GM12872 (cell line): ENCODE data around the gene PSMG4.

ENCODE experiments used
- TF ChIP-seq, protein P1 (sequence below): IDR thresholded peaks from 3 replicates; pipeline ENCODE4 v1.5.1; 2011; ENCODE audit warnings: low read depth, mild to moderate bottlenecking, low read length, moderate library complexity; ENCODE audit not compliant: insufficient read depth

The PSMG4 gene

DNA sequence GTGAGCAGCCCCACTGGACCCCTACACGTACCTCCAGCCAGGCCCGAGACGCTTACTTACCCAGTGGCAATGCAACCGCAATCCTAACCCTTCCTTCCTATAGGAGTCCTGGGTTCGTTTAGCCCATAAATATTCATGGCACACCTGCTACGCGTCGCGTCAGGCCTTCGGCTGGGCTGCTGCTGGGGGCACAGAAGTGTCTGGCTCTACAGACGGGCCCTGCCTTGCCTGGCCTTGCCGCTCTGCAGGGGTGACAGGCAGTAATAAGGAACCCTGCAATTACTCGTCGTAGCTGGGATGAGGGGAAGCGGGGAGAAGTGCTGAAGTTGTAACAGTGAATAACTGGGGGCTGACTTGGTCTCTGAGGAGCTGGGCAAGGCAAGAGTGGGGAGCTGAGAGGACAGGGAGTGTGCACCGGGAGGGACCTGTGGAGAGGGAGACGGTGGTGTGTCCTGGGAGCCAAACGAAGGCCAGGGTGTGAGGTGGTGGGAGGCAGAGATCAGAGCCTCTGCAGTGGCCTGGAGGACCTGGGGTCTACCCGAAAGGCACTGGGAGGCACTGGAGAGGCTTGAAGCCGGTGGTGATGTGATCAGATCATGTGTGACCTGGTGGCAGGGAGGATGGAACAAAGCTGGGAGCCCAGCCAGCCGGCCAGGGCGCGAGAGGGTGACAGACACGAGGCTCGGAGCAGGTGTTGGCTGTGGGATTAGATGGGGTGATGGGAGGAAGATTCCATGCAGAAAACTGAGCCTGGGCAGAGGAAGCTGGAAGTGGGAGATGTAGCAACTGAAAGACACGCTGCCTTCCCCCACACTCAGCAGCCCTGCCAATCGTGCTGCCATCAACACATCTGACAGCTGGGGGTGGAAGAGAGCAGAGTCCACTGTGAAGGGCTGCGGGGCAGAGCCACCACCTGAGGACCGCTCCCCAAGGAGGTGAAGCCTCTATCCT is 36.4 kb downstream of the PSMG4 start:
- TF ChIP-seq, protein P1, sequence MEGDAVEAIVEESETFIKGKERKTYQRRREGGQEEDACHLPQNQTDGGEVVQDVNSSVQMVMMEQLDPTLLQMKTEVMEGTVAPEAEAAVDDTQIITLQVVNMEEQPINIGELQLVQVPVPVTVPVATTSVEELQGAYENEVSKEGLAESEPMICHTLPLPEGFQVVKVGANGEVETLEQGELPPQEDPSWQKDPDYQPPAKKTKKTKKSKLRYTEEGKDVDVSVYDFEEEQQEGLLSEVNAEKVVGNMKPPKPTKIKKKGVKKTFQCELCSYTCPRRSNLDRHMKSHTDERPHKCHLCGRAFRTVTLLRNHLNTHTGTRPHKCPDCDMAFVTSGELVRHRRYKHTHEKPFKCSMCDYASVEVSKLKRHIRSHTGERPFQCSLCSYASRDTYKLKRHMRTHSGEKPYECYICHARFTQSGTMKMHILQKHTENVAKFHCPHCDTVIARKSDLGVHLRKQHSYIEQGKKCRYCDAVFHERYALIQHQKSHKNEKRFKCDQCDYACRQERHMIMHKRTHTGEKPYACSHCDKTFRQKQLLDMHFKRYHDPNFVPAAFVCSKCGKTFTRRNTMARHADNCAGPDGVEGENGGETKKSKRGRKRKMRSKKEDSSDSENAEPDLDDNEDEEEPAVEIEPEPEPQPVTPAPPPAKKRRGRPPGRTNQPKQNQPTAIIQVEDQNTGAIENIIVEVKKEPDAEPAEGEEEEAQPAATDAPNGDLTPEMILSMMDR: no peak

DNA sequence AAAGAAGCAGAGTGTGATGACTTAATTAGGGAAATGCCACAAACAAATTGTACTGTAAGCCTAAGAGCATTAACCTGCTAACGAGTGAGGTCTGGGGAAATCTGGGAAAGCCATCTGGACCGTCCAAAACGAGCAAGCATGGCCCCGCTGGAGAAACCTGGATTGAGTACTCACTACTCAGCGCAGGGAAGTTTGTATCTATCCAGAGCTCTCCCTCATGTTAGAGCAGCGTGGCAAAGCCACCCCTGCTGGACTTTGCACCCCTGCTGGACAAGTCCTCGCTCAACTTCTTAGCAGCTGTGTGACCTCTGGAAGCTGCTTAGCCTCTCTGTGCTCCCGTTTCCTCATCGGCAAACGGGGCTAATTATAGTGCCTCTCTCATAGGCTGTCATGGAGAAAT is 37.3 kb downstream of the PSMG4 start:
- TF ChIP-seq, protein P1: no peak

- TF ChIP-seq, protein P1: no peak
Observed at GRCh38 chr6:3296537-3296936, 37.8 kb downstream of the PSMG4 start.

DNA sequence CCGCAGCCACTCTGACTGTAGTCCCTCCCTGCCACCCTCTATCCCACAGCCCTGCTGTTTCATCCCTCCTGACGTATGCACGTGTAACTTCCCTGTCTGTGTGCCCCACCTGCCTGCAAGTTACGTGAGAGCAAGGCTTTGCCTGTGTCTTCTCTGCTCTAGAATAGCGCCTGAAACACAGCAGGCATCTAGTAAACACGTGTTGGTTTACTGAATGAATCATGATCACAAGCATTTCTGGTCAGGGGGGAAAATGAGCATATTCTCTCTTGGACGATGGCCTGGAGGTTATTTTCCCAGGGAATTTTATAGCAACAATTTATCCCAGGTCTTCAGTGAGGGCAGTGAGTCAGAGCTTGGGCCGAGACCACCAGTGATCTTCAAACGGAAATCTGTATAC is 38.3 kb downstream of the PSMG4 start:
- TF ChIP-seq, protein P1: no peak

DNA sequence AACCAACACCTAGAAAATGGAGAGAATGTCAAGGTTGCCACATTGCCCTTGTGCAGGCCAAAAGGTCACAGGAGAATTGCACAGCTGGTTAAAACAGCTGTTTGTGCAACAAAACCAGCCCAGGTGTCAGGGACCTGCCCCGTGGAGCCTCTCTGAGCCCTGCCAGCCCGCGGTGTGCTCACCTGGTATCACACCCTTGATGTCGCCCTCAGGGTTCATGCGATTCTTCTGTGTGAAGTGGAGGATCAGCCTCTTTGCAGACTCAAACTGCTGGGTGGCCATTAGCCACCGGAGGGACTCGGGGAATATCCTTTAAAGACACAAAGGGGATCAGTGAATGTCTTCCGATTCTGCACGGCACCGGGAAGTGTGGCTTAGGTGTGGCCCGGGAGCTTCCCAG is 39.2 kb downstream of the PSMG4 start:
- TF ChIP-seq, protein P1: no peak

- TF ChIP-seq, protein P1: no peak
Observed at GRCh38 chr6:3299221-3299620, 40.5 kb downstream of the PSMG4 start.

- TF ChIP-seq, protein P1: no peak
Observed at GRCh38 chr6:3301506-3301905, 42.8 kb downstream of the PSMG4 start.
